Kidney epithelial cell (primary cell): ENCODE data around the gene VCL. TPM values are rescaled to one million over a fixed set of nuclear protein-coding genes. Genes with fewer than 3 reads are reported as not detected.

Experiments used
- DNase-seq: peaks from one replicate; pipeline ENCODE4 v3.0.0-alpha.2; 2010; ENCODE audit warnings: low read depth
- H3K27me3 ChIP-seq: 2 replicates; pipeline ENCODE4 v1.6.0; 2011; ENCODE audit warnings: low read length; ENCODE audit not compliant: control insufficient read depth, insufficient read depth
- H3K36me3 ChIP-seq: 2 replicates; pipeline ENCODE4 v1.5.1; 2011; ENCODE audit warnings: low read length; ENCODE audit not compliant: control insufficient read depth, insufficient read depth
- H3K4me3 ChIP-seq: 2 replicates; pipeline ENCODE4 v1.5.1; 2011; ENCODE audit warnings: low read depth, mild to moderate bottlenecking, control low read depth, low read length
- total RNA-seq: library from RNA; depleted of rRNA; stranded (reverse); fragments of >200 nt; gene quantifications from 2 replicates; pipeline ENCODE4 v1.2.3, GENCODE V29; 2015
- TF ChIP-seq, protein P1 (sequence below): IDR thresholded peaks from 2 replicates; pipeline ENCODE4 v1.5.1; 2011; ENCODE audit warnings: mild to moderate bottlenecking, moderate library complexity, low read length, control low read depth, inconsistent platforms; ENCODE audit not compliant: insufficient read depth, poor library complexity, severe bottlenecking

Gene VCL
- total RNA-seq, 1 donor from 2014 or later, result 148 TPM

DNA sequence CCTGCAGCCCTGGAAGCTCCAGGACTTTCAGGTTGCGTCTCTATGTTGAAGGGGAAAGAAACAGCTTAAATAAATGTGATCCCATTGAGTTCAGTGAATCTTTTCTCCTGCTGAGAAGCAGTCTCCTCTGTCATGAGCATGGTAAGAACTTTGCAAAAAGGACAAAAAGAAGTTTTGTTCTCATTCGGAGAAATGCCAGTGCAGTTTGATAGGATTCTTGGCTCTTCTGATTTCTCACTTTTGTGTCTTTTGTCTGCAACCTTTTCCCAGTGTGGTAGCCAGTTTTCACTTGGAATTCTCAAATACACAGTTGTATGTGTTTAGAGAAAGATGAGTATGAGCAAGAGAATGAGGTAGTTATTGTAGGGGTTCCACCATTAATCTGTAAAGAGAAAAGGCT lies 88.4 kb downstream of the VCL start:
- Histone ChIP-seq H3K36me3 (peaks cover 2% of the 10 kb centered on the region), H3K4me3 (no peak overlapping the region), H3K27me3 (no peaks in the 10 kb centered on the region)
- DNase-seq, result no peak
- TF ChIP-seq, protein P1, sequence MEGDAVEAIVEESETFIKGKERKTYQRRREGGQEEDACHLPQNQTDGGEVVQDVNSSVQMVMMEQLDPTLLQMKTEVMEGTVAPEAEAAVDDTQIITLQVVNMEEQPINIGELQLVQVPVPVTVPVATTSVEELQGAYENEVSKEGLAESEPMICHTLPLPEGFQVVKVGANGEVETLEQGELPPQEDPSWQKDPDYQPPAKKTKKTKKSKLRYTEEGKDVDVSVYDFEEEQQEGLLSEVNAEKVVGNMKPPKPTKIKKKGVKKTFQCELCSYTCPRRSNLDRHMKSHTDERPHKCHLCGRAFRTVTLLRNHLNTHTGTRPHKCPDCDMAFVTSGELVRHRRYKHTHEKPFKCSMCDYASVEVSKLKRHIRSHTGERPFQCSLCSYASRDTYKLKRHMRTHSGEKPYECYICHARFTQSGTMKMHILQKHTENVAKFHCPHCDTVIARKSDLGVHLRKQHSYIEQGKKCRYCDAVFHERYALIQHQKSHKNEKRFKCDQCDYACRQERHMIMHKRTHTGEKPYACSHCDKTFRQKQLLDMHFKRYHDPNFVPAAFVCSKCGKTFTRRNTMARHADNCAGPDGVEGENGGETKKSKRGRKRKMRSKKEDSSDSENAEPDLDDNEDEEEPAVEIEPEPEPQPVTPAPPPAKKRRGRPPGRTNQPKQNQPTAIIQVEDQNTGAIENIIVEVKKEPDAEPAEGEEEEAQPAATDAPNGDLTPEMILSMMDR, result no peak

DNA sequence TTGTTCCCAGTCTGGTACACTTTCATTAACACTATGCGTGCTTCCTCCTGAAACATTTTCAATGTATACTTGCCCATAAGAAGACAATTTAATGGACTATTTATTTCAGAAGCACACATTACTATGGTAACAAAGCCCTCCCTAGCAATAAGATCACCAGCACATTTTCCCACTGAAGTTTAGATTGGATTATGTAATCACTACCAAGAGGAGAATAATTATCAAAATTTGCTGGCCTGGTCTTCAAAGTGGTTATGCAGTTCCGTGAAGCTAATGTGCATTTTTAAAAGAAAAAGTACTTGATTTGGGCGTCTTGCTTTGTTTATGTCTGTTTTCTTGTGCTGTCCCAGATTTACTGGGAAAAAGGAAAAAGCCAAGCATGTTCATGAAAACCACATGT lies 90.8 kb downstream of the VCL start:
- Histone ChIP-seq H3K4me3 (no peak overlapping the region), H3K36me3 (peaks cover 2% of the 10 kb centered on the region), H3K27me3 (no peaks in the 10 kb centered on the region)
- TF ChIP-seq, protein P1, result no peak
- DNase-seq, result no peak

GRCh38 chr10:74092372-74092771 lies 94.5 kb downstream of the VCL start:
- no peak overlapping the region for H3K4me3 ChIP-seq
- peaks cover 4% of the 10 kb centered on the region for H3K36me3 ChIP-seq
- TF ChIP-seq, protein P1, result no peak
- no peaks in the 10 kb centered on the region for H3K27me3 ChIP-seq
- no peak for DNase-seq

GRCh38 chr10:74093530-74094164 lies 95.7 kb downstream of the VCL start:
- Histone ChIP-seq H3K4me3 (no peak overlapping the region), H3K36me3 (peaks cover 4% of the 10 kb centered on the region), H3K27me3 (no peaks in the 10 kb centered on the region)
- TF ChIP-seq, protein P1, result no peak
- no peak for DNase-seq

- Histone ChIP-seq H3K36me3 (peaks cover 5% of the 10 kb centered on the region), H3K4me3 (no peak overlapping the region), H3K27me3 (no peaks in the 10 kb centered on the region)
- TF ChIP-seq, protein P1, result no peak
- DNase-seq, result no peak
Observed at GRCh38 chr10:74094231-74094630, 96.3 kb downstream of the VCL start.

GRCh38 chr10:74096777-74097176 lies 98.9 kb downstream of the VCL start:
- Histone ChIP-seq H3K36me3 (peaks cover 3% of the 10 kb centered on the region), H3K27me3 (no peaks in the 10 kb centered on the region), H3K4me3 (no peak overlapping the region)
- no peak for DNase-seq
- TF ChIP-seq, protein P1, result no peak
